ENCODE results near the gene LY6G6C.
A peak's percentile ranks its signal among the peaks of the same experiment; 100 is the strongest.

The LY6G6C gene

DNA sequence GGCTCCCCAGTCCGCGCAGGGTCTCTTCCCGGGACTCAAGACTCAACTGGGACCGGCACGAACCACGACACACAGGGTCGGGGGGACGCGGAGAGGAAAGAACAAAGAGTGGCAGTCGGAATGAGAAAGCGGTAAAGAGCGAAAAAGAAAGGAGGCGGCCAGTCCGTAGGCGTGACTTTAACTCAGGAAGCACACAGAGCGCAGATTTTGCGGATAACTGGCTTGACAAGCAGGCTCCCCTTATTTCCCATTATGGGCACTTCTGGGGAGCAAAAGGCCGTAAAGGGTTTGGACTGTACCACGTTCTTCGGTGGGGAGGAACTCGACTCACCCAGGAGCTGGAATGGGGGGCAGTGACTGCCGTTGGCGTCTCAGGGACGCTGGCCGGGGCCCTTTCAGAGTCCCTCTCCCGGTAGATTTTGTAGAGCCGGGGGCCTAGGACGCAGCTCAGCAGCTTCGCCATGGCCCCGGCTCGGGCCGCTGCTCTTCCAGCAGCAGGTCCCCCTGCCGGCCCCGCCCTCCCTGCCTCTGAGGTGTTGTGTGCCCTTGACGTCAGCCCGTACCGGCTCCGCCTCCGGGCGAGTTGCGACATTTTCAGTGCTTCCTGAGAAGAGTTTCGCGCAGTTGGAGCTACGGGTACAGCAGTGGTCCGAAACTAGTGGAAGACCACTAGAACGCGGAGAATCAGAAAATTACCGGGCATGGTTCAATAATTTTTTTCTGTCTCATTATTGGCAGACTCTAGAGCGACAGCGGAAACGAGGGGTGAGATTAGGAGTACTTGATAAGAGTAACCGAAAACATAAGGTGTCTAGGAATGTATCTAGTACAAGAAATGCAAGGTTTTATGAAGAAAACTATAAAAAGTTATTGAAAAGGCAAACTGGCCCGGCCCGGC lies 18.5 kb downstream of the LY6G6C start, which contains the start of gene ABHD16A:
TSS of gene ABHD16A (minus strand) at position 506 of the 898 bp plus-strand sequence. CDS start at position 463, 43 bp downstream.
- DNase-seq = peak; percentile 97

DNA sequence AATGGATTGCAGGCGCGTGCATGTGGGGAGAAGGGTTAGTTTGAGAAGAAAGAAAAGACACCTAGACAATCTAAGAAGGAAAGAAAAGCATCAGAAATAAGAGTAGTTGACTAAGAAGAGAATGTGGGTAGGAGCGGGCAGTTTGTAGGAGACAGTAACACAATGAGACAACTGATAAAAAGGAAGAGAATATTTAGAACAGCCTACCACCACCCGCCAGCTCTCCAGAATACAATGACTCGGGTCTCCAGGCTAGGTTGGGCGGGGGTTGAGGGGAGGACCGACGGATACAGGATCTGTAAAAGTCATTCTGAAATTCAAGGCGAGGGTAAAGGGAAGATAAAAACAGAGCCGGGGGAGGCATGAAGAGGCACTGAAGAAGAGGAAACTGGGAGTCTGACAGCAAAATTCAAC lies 19.1 kb downstream of the LY6G6C start:
- peak; percentile 46 for DNase-seq

DNA sequence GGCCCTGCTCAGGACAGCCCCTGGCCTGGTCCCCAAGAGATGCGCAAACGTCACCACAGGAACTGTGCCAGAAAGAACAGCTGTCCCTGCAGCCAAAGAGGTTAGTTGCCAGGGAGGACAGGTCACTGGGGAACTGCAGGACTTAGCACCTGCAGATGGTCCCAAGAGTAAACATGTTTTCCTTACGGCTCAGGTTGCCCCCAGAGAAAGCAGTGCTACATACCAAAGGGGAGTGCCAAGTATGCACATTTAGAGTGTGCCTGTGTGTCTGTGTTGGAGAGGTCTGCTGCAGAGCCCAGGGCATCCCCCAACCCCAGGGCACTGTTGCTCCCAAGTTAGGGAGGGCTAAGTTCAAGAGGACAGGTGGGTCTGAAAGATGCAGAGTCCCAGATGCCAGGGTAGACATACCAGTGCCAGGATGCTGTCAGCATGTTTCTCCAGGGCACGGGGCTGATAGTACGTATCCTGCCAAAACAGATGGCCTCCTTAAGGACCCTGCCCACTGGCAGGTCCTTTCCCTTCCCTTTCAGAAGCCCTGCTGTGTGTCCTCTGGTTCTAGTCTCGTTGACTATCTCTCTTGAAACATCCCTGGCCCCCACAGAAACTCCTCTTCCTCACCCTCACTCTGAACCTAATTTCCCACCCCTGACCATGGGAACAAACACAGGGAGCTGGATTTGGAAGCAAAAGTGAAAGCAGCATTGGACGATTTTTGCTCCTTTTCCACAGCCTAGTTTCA lies 19.7 kb downstream of the LY6G6C start:
- no peak for DNase-seq

DNA sequence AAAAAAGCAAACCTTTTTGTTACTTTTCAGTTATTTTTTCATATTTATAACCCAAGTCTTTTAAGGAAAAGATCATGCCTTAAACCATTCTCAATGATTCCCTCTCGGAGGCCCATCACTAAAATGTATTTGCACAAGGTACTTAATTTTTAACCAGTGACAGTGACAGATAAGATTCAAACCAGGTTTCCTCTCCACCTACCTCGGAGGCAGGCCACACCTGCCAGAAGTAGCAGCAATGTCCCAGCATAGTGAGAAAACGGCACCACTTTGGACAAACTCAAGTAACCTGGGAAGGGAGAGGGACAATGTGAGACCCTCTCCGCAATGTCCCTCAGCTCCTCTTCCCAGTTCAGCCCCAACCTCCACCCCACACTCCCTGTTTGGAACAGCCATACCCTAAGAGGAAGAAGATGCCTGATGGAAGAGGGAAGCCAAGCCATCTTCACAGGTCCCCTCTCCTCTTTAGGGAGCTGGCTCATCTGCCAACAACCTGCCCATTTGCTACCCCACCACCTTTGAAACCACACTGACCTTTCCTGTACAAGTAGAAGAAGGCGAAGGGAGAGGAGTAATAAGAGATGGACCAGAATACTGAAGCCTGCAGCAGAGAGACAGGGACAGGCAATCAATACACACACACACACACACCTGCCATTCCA lies 20.7 kb downstream of the LY6G6C start:
- no peak for DNase-seq

DNA sequence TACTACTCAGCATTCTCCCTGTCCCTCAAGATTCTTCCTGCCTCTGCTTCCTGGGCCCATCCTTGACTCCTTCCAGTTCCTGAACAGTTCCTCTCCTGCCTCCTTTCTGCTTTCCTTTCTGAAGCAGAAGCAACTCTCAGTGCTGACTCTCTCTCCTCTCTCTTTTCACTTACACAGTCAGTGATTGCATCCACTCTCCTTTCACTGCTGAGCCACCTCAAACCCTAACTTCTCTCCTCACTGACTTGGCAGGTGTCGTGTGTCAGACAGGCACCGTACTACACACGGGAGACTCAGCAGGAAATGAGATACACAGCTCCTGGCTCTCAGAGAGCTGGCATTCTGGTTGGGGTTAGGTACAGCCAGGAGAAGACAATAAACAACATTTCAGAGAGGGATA lies 24.0 kb downstream of the LY6G6C start:
- no peak for DNase-seq

DNA sequence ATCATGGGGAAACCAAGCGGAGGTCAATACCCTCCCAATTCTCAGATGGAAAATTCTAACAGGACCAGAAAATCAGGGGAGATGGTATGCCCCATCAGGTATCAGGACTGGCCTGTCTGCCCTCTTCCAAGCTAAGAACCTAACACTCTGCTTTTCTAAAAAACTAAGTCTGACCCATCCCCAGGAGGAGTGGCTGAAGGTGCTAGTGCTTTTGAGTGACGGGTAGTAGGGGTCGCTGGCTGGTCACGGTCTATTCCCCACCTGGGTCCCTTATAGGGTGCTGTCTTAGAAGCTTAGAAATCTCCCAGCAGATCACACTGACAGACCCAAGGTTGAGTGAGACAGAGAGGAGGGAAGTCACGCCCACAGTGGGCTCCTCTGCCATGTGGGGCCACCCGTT lies 28.0 kb downstream of the LY6G6C start:
- no peak for DNase-seq

DNA sequence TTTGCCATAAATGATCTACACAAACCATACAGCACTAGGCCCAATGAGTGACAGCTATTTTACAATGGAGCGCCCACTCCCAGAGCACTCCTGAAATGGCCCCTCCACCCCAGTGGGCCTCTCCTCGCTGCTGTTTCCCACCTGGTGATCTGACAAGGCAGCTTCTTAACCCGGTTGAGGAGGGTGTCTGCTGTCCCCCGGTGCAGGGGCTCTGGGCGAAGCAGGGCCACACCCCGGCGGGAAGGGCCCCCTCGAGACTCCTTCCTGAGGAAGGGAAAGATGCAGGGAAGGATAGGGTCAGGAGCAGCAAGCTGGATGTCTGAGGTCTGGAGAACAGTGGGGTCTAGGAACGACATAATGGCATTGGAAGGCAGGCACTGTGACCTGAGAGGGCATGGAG lies 28.7 kb downstream of the LY6G6C start:
- DNase-seq = no peak

DNA sequence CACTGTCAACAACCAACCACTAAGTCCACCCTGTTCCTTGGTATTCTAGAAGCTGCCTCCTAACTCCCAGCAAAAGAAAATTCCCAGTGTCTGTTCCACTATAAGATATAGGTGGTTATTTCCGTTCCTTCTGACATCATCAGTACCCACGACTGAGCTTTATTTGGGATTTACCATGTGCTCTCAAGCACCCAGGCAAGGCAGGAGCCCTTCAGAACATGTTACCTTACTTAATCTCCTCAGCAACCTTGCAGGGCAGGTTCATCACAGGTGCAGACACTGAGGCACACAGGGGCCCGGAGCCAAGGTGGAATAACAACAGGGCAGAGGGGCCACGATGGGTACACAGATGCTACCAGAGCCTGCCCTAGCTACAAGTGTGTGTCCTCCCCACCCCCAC lies 29.2 kb downstream of the LY6G6C start:
- DNase-seq = no peak

DNA sequence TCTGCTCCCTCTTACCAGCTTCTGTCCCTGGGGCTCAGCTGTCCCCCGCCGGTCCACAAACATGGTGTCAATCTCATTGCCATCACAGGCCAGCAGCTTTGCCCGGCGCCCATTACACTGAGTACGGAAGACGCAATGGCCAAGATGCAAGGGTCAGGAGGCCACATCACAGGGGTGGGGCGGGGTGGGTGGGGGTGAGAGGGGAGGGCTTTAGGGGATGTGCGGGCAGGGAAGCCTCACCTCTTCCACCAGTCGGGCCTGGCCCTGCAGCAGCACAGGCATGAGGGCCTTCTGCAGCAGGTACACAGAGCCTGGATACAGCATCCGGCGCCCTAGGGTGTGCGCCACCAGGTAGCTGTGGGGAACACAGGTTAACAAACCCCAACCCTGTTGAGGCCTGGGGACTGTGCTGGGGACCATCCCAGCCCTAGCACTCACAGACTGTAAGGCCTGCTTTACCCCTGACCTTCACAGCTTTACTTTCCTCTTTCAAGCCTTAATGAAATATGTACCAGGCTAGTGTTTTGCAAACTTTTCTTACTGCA lies 29.9 kb downstream of the LY6G6C start:
- no peak for DNase-seq

DNA sequence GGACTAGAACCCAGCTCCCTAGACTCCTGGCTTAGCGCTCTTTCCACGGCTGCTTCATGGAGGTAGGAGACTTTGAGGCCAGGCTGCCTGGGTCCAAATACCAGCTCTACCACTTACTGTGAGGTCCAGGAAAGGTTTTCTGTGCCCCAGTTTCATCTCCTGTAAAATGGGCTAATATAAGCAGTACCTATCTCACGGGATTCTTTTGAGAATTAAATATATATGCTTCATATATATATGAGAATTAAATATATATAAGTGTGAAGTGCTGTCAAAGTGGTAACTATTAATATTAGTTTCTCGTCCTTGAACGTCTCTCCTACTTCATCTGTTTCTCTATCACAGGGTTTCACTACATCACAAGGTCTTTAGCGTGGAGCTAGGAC lies 30.5 kb downstream of the LY6G6C start:
- DNase-seq = no peak

DNA sequence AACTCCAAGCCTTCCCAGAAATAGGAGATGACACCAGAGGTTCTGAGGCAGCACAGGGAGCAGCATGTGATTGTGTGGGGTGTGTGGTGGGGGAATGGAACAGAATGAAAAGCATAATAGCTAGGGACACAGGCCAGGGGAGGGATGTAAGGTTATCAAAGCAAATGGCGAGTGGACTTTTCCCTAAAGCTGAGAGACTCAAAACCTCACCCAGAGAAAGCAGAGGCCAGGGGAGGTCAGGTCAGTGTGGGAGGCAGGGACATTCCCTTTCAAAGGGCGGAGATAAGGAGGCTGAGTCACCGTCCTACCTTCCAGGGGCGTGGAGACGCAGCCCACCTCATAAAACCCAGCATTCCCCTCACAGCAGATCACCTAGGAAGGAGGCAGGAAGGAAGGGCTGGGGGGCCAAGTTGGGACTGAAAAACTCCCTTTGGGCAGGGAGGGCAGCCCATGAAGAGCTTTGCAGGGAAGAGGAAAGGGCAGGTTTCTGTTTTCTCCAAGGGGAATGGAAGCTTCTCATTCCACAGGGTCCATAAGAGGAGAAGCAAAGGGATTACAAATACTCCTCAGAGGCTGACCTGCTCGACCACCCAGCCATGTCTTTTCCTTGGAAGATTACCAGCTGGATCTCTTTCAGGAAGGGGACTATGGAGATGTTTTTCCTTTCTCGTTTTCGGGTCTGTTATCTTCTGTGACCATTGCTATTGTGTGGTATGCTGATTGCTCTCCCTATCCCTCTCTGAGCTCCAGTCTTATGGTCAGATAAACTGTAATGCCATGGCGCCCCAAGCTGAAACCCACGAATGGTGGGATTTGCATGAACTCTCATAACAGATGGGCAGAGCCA lies 31.1 kb downstream of the LY6G6C start:
- no peak for DNase-seq

DNA sequence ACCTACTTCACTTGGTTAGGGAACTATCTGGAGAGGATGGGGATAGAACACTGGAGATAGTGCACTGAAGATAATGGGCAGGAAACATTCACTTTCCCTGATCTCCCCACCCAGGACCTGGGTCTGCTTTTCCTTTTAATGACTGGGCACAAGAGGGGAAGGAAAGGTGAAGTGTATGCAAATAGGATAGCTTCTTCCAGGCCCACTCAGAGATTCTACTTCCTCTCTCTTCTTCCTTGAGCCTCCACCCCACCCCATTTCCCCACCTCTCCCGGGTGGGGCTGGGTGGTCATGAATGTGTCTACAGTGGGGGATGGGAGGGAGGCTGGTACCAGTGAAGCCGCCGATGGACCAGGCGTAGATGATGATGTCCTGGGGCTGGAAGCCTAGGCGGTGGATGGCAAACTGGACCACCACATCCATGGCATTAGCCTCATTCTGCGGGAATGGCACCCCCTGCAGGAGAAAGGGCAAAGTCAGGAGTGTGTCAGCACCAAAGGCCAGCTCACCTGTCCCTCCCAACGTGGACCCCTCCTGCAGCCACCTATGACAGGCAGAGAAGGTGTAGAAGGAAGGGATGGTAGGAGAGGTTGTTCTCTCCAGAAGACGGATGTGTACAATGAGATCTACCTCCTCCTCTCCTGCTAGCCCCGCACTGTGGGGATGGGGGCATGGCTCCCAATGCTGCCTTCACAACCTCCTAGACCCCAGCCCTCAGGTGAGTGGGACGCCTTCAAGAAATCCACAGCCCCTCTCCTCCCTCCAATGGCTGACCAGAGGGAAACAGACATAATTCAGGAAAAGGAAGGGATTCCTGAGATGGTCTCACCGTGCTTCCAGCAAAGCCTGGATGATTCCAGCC lies 32.1 kb downstream of the LY6G6C start:
- DNase-seq = no peak

DNA sequence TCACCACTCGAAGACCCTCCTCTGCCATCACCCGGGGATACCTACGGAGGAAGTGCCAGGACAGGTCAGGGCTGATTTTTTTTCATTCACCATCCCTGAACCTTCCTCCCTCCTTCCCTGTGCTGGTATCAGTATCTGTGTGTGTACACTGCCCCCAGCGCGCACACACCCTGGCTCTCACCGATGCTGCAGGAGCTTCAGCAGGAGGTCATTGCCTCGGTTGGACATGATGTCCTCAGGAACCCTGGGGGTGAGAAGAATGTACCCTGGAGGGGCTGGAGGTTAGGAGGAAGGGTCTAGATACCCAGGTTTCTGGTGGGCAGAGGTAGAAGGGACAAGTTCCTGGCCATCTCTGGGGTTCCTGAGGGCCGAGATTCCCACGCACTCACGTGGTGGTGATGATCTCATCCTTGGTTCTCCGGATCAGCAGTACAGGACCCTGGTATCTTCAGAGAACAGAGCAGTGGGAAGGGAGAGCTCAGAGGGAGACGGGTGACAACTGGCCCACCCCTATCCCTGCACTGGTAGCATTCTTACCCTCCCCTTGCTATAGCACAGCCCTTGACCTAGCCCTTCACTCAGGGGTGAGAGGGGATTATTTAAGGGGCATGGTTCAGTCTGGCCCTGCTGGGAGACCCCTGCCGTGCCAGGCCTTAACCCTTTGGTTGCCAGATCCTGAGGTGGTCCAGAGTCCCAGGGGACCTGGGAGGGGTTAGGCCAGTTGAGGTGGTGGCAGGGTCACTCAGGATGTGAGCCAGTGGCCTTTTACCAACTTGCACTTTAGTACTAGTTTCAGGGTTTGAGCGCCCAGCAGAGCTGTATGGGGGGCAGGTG lies 33.5 kb downstream of the LY6G6C start:
- DNase-seq = no peak

DNA sequence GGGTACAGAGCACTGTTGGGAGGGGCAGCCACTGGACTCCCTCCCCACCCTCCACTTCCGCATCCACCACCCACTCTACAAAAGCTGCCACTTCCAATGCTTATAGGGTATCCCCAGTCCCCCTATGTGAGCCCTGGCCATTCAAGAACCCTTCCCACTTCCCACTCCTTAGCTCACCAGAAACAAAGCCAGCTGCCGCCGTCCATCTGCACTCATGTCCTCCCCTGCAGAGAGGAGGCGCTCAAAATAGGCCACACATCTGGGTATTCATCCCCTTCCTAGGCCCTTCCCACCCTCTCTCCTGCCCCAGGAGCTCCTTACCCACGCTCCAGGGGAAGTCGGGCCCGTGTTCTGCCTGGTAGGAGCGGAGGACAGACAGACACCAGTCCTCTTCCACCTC lies 34.2 kb downstream of the LY6G6C start:
- DNase-seq = no peak

DNA sequence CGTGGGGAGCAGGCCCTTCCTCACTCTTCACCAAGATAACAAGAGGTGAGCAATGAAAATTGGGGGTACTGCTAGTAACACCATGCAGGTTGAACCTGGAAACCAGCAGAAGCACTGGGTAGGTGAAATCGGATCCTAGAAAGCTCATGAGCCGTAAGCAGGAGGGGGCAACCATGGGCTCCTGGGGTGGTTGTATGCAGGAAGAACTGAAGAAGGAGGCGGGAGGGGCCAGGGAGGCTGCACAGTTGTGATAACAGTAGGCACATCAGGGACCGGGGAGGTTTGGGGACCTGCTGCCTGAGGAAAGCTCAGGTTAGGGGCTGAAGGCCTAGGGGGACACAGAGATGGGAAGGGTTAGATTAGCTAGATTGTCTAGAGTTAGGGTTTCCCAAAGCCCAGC lies 35.1 kb downstream of the LY6G6C start:
- no peak for DNase-seq

DNA sequence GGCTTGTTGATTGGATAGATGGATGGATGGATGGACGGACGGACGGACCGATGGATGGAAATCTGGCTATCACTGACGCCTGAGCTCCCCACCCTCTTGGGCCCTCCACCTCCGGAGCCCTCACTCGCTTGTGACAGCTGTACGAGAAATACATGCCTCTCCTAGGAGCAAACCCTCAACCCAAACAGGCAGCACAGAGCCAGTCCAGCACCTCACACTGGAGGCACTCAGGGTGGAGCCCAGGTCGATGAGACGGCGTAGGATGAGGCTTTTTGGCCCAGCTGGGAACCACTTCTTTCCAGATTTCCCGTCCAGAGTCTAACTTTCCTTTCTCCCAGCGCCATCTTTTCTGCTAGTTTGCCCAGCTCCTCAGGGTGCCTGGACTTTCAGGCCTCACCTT lies 38.0 kb downstream of the LY6G6C start:
- no peak for DNase-seq

DNA sequence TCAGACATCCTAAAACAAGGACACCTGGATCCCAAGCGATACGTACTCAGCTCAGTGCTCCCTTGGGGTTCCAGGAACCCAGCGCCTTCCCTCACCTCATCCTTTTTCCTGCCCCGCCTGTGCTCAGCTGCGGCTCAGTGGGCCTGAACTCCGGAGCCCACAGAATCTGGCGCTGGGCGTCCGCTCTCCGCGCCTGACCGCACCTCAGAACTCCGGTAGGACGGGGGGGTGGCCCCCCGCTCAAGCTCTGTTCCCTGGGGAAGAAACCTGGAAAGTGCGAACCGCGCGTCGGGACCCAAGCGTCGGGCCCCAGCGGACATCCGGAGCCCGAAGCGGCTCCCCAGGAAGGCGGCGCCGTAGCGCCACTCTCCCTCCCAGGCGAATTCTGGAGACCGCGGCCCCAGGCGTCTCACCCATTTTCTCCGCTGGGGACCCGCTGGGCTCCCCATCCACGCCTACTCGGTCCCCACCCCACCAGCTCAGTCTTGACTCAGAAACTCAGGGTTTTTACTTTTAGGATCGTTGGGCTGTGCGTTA lies 40.3 kb downstream of the LY6G6C start:
- DNase-seq = peak; percentile 48

DNA sequence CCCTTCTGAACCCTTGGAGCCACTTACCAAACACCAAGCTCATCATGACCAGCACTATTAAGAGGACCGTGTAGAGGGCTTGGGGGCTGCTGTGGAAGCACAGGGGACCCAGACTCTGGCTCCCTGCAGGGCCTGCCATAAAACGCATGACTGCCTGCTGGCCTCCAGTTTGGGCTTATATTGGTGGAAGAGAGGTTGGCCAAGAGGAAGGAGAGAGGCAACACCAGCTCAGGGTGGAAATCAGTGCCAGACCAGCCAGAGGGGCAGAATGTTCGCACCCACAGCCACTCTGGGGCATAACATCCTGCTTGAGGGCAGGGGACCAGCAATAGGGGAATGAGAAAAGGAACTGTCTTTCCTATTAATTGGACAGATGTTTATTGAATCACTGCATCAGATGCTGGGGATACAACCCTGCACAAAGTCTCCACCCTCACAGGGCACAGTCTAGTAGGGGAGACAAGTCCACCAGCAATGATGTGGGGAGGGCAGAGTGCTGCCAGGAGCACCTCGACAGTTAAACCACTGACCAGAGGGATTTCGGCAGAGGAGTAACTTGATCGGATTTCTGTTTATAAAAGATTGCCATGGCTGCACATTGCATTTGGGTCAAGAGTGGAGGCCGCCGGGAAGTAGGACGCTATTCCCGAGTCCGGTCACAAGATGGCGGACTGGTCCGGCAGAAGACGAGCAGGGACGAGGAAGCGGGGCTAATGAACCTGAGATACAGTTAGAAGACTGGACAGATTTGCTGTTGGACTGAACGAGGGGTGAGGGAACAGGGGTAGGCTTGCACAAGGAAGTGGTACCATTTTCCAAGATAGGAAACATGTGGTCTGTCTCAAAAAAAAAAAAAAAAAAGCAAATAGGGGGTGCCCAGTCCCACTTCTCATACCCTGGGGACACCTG lies 41.1 kb downstream of the LY6G6C start, which contains the start of gene LY6G5C:
TSS of gene LY6G5C (minus strand) at position 842 of the 909 bp plus-strand sequence. CDS start at position 148, 694 bp downstream.
- peak; percentile 60 for DNase-seq

DNA sequence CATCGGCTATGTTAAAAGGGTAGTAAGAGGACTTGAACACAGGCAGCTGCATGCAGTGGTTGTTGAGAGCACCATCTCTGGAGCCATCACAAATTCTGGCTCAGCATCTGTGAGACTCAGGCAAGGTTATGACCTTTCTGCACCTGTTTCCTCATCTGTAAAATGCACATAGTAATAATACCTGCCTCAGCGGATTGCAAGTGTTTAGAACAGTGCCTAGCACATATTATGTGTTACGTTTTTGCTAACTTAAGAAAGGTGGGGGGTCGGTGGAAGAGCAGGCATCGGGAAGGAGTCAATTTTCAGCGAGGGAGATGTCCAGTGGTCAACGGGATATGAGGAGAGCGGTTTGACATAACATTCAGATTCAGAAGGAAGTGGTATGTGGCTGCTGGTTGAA lies 43.6 kb downstream of the LY6G6C start:
- DNase-seq = no peak
